ENCODE measurements around the gene AFF2. TPM values are rescaled to one million over a fixed set of nuclear protein-coding genes. Genes with fewer than 3 reads are reported as not detected.
"Not testable (repeated sequence)": the region's sequence is repeated elsewhere in the genome, so short reads cannot be mapped to it uniquely, and the experiment has no call there.

The AFF2 gene
- total RNA-seq, 1 experiment from 2014 or later = 0.06 TPM

- DNase-seq (ENCODE audit: low read depth) = no peak
Observed at GRCh38 chrX:148643460-148643859, 143.0 kb downstream of the AFF2 start.

- no peak for DNase-seq (ENCODE audit: low read depth)
Observed at GRCh38 chrX:148647651-148648050, 147.2 kb downstream of the AFF2 start.

GRCh38 chrX:148649145-148649795 is 148.9 kb downstream of the AFF2 start:
- DNase-seq (ENCODE audit: low read depth) = no peak

GRCh38 chrX:148658115-148658730 is 157.8 kb downstream of the AFF2 start:
- DNase-seq (ENCODE audit: low read depth) = no peak

DNA sequence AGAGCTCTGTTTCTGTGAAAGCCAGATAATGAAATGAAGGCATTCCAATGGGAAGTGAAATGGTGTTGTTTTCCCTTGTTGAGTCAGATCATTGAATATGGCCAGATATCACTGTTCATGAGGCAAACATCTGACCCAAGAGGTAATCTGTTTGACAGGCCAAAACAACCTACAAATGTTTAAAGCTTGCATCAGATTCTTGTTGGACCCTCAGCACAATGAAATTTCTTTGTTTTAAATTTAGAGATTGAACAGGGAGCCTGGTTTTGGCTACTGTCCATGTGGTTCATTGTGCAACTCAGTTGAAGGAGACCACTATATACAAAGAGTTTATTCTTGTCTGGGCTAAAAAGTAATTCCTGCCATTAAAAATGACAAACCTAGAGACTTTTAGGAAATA is 159.1 kb downstream of the AFF2 start:
- DNase-seq (ENCODE audit: low read depth) = no peak

DNA sequence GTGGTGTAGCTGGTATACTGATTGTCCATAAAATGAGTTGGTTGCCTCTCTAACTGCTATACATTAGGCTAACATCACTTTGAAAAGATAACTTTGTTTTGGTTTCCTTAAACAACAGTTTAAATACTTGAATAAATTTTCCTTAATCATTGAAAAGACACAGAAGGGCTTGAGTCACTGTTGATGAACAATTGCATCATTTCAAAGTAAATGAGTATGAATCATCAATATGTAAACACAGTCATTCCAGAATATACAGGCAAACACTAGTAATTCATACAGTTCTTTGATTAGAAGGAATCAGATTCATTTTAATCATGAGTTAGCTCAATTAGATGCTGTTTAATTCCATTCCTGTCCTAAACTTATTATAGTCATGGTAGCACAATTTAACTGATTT is 160.6 kb downstream of the AFF2 start:
- no peak for DNase-seq (ENCODE audit: low read depth)

DNA sequence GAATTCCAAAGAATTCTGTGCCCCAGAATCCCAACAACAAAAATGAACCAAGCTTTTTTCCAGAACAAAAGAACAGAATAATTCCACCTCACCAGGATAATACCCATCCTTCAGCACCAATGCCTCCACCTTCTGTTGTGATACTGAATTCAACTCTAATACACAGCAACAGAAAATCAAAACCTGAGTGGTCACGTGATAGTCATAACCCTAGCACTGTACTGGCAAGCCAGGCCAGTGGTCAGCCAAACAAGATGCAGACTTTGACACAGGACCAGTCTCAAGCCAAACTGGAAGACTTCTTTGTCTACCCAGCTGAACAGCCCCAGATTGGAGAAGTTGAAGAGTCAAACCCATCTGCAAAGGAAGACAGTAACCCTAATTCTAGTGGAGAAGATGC is 161.6 kb downstream of the AFF2 start:
- no peak for DNase-seq (ENCODE audit: low read depth)

- no peak for DNase-seq (ENCODE audit: low read depth)
Observed at GRCh38 chrX:148664171-148664570, 163.8 kb downstream of the AFF2 start.

DNA sequence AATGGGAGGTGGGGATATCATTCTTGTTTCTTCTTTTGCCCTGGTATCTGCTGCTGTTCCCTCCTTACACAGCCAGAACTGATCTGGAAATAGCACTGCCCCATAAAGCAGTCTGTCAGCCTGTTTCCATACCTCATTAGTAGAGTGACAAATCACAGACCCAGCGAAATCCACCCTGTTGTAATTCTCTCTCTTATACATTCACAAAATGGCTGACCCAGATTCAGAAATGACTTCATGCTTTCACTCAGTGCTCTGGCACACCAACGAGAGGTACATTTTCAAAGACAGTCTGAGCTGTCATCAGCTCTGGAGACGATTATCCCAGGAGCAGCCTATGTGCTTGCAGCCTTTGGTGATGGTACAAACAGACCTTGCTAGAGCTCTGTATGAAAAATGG is 164.6 kb downstream of the AFF2 start:
- no peak for DNase-seq (ENCODE audit: low read depth)

- not testable (repeated sequence) for DNase-seq (ENCODE audit: low read depth)
Observed at GRCh38 chrX:148669175-148669574, 168.8 kb downstream of the AFF2 start.

DNA sequence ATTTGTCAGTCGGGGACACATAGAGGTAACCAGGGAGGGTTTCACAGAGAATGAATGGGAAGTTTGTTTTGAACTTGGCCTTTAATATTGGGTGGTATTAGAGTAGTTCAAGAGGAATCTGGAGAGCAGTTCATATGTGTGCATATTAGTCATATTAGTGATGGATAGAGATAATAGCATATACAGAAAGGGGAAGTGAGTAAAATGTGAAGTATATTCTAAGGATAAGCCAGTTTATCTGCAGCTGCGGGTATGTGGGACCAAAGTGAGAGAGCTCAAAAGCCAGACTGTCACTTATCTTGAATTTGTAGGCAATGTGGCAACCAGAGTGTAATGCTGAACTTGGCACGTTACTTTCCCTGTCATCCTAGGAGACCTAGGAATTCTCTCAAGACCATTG is 169.9 kb downstream of the AFF2 start:
- DNase-seq (ENCODE audit: low read depth) = no peak

- no peak for DNase-seq (ENCODE audit: low read depth)
Observed at GRCh38 chrX:148672517-148672916, 172.1 kb downstream of the AFF2 start.

GRCh38 chrX:148681605-148682004 is 181.2 kb downstream of the AFF2 start:
- DNase-seq (ENCODE audit: low read depth) = no peak

- no peak for DNase-seq (ENCODE audit: low read depth)
Observed at GRCh38 chrX:148682206-148682605, 181.8 kb downstream of the AFF2 start.

DNA sequence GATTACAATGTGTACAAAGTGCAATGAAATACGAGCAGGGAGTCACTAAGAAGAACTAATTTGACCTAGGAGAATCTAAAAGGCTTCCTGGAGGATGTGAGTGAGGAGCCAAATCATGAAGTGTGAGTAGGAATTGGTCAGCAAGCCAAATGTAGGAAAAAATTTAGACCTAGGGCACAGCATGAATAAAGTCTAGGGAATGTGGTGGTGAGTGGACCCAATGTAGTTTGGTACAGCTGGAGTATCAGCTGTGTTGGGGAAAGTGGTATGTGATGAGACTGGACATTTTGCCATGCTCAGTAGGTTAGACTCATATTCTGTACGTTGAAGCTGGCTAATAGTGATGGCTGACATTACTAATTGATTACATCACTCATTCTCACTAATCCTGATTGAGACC is 191.0 kb downstream of the AFF2 start:
- DNase-seq (ENCODE audit: low read depth) = no peak

- no peak for DNase-seq (ENCODE audit: low read depth)
Observed at GRCh38 chrX:148695255-148695654, 194.8 kb downstream of the AFF2 start.

- no peak for DNase-seq (ENCODE audit: low read depth)
Observed at GRCh38 chrX:148698221-148698620, 197.8 kb downstream of the AFF2 start.

DNA sequence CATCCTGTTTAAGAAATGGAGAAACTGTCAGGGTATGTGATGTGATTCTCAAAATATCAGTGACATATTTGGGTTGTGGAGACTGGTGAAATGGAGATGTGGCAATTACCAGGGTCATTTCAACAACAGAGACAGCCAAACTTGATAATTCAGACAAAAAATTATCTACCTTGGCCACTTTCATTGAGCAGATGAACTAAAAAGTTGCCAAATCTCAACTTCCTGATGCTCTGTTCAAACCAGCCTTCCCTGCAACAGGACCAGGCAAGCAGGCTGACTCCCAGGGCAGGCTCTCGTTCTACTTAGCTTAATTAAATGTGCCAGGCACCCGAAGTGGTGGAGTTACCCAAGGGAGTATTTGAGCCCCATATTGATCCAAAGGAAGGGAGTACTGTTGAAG is 199.6 kb downstream of the AFF2 start:
- no peak for DNase-seq (ENCODE audit: low read depth)

GRCh38 chrX:148713981-148714380 is 213.6 kb downstream of the AFF2 start:
- no peak for DNase-seq (ENCODE audit: low read depth)

GRCh38 chrX:148715361-148715760 is 214.9 kb downstream of the AFF2 start:
- no peak for DNase-seq (ENCODE audit: low read depth)

DNA sequence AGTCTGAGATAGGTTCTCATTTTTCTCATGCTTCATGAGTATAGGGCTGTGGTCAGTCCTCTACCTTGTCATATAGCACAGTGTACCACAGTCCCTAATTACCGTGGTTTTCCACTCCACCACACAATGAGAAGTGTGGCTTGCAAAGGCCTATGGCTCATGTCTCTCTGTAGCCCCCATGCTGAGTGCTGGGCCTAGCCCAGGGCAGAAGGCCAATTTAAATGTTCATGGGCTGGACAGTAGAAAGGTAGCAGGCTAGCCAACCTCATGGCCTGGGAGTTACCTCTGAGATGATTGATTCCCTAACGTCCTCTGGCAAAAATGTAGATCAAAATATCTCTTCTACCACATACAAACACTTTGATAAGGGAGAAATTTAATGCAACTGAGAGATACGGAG is 222.5 kb downstream of the AFF2 start:
- no peak for DNase-seq (ENCODE audit: low read depth)

DNA sequence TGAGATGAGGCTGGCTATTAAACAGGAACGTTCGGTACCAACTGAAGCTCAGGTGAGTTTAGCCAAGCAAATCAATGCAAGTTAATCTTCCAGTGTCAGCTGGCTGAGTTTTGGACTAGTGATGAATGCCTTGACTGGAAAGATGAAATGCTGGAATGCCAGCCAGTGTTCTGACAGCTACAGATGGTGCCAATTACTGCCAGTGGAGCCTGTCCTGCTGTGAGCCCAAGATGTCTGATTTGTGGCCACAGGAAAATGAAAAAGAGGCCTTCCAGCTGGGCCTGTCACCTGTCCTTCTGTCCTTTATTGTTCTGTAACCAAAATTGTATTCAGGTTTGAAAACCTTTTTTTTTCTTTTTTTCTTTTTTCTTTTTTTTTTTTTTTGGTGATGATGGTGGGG is 223.1 kb downstream of the AFF2 start:
- no peak for DNase-seq (ENCODE audit: low read depth)

GRCh38 chrX:148728901-148729300 is 228.5 kb downstream of the AFF2 start:
- no peak for DNase-seq (ENCODE audit: low read depth)

DNA sequence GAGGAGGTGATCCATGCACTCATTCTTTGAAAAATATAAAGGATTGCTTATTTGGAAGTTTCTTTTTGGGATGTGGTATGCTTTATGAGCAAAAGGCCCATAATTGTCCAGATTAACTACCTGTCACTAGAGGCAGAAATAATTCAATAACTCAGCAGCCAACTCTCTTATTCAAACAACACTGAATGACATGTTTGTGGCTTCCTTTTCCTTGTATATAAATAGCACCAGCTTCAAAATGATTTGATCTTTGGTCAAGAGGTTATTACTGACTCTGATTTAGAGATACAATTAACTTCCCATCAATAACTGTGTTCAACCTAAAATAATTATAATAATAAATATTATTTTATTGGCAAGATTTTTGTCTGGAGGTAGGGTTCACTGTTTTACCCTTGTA is 232.3 kb downstream of the AFF2 start:
- DNase-seq (ENCODE audit: low read depth) = no peak
